HG02610 (cell line): ENCODE data around the gene SNED1.
A peak's percentile ranks its signal among the peaks of the same experiment; 100 is the strongest.
"Not testable (repeated sequence)": the region's sequence is repeated elsewhere in the genome, so short reads cannot be mapped to it uniquely, and the experiment has no call there.

Experiments used
- ATAC-seq: cut with Tn5 transposase; IDR thresholded peaks from one replicate; pipeline ENCODE4 v1.9.1; 2021; ENCODE audit warnings: mild to moderate bottlenecking, moderate library complexity; ENCODE audit not compliant: unreplicated experiment

SNED1 gene

DNA sequence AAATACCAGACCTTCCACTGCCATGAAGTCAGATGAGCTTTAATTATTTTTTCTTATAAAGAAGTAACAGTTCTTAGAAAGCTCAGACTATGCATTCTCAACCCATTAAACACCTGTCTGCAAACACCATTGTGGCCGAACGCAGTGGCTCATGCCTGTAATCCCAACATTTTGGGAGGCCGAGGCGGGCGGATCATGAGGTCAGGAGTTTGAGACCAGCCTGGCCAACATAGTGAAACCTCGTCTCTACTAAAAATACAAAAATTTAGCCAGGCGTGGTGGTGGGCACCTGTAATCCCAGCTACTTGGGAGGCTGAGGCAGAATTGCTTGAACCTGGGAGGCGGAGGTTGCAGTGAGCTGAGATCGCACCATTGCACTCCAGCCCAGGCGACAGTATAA, 106.2 kb downstream of the SNED1 start:
- not testable (repeated sequence) for ATAC-seq

DNA sequence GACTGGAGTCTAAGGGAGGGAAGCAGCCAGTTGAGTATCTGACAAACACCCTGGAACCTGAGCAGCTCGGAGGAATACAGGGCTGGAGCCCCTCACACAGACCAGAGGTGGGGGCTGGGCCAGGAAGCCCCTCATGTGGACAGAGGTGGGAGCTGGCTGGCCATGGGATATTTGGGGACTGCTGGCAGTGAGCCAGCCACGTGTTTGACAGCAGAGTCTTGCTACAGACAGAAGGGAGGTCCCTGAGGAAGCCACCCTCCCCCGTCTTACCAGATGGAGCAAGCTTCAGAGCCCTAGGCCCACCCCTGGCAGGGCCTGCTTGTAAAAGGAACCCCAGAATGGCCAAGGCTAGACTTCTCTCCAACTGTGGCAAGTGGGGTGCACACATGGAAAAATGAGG, 107.2 kb downstream of the SNED1 start:
- ATAC-seq = no peak

DNA sequence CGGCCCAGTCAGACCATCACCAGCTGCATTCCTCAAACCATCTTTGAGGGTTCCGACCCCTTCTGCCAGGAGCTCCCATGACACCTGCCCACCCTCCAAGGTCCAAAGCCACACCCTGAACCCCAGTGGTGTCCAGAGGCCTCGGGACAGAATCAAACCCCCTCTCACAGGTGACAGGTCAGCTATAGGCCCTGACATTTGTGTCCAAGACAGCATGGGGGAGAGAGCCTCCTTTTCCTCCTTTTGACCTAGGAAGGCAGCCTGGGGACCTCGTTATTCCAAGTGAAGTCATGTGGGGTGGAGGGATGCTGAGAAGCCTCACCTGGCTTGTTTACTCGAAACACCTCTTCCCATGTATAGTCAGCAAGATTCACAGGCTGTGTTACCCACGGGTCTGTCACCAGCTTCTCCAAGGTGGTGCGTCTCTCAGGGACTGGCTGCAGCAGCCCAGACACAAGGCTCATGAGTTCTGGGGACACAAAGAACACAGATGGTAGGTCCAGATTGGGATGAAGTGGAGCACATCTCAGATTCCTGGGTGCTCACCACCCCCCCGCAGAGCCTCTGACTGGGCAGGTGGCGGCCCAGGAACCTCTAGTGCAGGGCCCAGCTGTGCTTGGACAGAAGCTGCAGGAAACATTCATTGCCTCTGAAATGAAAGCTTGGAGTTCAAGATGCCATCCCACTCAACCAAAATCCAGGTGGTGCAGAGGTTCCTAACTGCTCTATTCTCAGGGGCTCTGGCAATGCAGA, 108.8 kb downstream of the SNED1 start:
- ATAC-seq = no peak

DNA sequence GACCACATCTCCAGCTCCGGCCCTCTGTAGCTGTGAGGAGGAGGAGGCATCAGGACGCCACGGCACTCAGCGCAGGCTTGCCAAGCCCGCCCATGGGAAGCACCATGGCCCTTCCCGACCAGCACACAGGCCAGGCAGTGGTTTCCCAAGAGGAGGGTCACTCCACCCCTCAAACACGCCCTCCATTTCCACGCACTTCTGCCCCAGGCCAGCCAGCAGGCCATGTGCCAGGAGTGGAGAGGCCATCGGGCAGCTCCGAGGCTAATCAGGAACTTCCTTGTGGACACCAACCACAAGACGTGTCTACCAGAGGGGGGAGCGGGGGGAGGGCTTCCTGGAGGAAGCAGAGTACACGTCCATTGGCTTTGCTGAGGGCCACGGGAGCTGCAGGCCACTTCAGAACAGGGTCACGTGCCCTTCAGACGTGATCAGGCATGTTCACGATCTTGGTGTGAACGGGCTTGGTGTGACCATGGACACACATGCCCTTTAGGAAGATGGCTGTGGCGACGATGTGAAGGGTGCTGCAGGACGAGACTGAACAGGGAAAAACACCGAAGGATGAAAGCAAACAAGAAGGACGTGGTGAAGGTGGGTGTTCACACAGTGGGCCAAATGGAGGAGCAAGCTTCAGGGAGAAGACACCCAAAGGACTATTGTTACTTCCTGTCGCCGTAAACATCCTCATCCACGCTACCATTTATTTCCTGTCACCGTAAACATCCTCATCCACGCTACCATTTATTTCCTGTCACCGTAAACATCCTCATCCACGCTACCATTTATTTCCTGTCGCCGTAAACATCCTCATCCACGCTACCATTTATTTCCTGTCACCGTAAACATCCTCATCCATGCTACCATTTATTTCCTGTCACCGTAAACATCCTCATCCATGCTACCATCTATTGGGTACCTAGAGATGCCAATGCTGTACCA, 110.1 kb downstream of the SNED1 start:
- ATAC-seq = no peak

DNA sequence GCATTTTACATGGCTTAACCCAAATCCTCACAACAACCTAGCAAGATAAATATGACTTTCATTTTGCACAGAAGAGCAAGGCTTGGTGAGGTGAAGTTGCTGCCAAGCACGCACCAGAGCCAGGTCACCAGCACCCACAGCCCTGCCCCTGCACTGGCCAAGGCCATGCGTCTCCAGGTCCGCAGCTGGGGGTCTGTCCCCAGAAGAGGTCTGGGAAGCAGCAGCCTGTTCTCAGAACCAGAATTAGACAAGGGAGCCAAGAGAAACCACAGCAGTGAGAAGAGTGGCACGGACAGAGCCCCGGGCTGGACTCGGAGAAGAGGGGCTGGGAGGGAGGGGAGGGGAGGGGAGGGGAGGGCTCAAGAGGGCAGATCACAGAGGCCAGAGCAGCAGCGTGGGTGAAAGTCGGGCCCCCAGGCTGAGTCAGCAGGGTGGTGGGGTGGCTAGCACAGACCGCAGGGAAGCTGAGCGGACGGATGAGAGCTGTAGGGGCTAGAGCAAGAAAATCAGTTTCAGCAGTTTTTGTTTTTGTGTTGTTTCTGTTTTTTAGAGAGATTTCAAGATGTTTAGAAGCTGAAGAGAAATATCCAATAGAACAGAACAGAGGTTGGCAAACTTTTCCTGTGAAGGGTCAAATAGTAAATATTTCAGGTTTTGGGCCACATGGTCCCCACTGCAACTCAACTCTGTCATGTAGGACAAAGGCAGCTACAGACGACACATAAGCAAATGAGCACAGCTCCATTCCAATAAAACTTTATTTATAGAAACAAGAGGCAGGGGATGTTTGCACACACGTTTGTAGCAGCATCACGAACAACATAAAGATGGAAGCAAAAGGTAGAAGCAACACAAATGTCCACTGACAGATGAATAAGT, 111.0 kb downstream of the SNED1 start:
- no peak for ATAC-seq

DNA sequence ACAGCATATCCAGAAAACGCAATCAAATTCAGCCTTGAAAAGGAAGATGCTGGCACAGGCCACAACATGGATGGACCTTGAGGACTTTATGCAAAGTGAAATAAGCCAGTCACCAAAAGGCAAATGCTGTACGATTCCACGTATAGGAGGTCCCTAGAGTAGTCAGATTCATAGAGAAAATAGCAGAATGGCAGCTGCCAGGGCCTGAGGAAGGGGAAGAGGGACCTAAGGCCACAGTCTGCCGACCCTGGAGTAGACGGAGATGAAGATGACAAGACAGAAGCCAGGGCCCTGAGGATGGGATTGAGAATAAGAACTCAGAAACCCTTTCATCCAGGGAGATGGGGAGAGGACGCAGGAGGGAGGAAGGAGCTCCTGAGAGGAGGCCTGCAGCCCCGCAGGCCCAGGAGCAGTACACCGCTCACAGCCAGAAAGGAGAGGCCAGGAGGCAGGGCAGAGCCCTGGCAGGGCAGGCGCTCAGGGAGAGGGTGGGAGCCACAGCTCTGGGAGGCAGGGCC, 111.7 kb downstream of the SNED1 start:
- no peak for ATAC-seq

DNA sequence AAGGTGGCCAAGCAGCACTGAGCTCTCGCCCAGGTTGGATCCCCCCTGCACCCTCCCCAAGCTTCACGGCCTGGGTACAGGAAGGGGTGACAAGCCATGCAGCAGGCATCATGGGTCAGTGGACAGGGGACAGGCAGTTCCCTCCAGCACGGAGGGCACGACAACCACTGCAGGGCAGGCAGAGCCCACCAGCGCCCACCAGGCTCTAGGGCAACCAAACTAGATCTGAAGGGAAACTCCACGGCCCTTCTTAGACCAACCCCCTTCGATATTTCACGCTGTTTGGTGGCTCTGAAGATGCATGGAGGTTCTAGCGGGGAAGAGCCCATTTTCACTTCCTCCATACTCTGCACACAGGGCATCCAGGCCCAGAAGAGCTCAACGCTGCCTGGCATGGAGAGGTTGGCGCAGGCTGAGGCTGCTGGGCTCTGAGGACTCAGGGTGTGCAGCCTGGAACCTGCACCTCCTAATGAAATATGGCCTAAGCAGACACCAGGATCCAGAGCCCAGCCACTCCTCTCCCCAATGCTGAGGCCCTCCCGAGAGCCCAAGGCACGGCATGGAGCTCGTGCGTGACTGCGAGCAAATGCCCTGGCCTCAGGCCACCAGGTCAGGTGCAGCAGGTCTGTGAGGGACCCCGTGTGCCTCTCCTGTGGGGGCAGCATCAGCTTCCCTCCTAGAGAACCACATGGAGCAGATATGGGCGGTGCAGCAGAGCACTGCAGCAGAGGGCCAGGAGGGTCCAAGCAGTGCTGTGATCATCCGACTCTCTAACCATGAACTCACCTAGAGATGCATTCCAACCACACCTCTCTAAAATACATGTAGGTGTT, 112.4 kb downstream of the SNED1 start:
- ATAC-seq = peak; percentile 37

DNA sequence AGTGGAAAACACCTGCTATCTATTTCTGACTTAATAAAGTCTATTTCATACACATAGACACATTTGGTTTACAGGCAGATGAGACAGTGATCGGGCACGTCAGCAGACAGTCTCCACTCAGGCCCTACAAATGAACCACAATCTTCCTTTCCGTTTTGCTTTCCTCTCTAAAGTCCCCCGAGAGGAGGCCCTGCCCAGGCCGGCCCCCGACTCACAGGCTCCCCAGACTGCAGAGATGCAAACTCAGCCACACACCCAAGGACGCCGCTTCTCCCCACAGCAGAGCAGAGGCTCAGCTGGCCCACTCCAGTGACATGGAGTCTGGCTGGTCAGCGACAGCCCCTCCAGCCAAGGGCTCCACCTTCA, 113.0 kb downstream of the SNED1 start:
- ATAC-seq = peak; percentile 31

DNA sequence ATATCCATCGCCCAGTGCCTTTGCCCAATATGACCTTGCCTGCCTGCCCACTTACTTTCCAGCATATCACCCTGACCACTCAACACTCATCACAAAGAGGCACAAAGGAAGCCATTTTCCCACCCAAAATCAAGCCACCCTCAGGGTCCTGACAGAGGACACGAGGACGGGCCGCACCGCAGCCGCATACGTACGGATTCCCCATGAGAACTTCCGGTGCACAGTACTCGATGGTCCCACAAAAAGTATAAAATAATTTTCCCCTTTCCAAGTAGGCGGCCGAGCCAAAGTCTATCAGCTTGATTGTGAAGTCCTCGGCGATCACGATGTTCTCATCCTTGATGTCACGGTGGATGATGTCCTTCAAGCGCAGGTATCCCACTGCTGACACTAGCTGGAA, 113.6 kb downstream of the SNED1 start:
- ATAC-seq = no peak

DNA sequence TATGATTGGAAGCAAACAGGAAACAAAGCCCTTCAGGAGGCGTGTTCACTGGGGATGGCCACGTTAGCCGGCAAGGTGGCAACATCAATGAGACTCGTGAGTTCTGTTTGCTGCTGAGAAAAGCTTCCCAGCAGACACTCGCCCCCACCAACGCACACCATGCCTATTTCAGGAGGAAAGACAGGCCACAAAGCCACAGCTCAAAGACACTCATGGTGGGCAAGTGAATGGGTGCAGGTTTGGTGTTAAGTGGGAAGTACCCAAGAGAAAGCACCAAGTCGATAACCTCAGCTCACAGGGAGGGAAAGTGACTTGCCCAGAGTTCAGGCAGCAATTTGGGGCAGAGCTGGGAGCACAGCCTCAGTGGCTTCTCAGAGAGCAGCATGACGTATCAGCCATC, 114.2 kb downstream of the SNED1 start:
- ATAC-seq = peak; percentile 39

DNA sequence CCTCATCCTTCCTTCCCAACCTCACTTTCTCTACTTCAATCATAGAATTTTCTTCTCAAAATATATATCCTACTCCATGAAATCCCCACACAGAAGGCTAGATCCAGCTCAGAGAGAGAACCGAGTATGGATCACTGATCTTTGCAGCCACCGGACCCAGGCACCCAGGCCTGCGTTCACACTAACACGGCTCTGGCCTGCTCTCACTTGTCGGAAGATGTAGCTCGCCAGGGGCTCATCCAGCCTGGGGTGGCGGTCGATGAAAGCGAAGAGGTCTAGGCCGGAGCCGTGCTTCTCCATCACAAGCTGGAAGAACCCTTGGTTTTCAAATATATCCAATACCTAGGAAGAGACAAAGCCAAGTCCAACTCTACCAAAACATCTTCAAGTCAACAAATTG, 116.4 kb downstream of the SNED1 start:
- no peak for ATAC-seq

DNA sequence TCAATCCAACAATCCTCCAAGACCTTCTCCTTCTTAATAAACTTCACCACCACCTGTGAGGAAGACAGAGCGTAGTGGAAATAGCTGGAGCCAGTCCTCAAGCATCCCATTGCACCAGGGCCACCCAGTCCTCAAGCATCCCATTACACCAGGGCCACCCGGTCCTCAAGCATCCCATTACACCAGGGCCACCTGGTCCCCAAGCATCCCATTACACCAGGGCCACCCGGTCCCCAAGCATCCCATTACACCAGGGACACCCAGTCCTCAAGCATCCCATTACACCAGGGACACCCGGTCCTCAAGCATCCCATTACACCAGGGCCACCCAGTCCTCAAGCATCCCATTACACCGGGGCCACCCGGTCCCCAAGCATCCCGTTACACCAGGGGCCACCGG, 116.9 kb downstream of the SNED1 start:
- no peak for ATAC-seq

DNA sequence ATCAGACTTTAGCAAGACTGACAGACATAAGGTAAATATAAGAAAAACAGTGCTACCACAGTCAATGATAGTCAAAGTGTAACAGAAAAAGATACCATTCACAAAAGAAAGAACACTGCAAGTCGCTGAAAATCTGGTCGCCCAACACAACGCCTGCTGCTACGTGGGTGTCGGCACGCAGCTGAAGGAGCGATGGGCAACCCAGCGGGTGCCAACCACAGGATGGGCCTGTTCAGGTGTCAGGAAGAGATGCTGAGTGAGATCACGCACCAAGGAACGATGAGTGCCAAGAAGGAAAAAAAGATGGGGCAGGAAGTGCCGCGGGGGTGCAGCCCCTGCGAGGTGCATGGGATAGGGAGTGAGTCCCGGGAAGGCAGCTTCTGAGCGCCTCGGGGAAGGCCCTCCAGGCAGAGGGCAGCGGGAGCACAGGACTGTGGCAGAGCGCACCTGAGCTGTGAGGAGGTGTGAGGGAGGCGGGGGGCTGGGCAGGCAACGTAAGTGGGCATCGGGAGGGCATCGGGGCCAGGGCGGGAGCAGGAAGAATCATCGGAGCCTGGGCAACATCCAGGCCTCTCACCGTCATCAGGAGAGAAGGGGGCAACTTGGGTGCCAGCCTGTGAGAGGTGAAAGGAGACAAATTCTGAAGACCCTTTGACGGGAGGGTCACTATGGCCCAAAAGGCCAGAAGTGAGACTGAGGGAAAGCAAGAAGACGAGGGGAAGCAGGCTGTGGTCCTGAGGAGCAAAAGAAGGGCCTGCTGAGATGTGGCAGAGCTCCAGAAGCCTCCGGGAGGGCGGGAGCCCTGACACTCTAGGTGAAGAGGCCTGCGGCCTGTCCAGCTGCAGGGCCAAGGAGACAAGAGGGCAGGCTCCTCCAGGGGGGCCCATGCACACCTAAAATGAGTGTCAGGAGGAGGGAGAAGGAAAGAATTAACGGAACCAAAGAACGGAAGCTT, 118.5 kb downstream of the SNED1 start:
- ATAC-seq = no peak

DNA sequence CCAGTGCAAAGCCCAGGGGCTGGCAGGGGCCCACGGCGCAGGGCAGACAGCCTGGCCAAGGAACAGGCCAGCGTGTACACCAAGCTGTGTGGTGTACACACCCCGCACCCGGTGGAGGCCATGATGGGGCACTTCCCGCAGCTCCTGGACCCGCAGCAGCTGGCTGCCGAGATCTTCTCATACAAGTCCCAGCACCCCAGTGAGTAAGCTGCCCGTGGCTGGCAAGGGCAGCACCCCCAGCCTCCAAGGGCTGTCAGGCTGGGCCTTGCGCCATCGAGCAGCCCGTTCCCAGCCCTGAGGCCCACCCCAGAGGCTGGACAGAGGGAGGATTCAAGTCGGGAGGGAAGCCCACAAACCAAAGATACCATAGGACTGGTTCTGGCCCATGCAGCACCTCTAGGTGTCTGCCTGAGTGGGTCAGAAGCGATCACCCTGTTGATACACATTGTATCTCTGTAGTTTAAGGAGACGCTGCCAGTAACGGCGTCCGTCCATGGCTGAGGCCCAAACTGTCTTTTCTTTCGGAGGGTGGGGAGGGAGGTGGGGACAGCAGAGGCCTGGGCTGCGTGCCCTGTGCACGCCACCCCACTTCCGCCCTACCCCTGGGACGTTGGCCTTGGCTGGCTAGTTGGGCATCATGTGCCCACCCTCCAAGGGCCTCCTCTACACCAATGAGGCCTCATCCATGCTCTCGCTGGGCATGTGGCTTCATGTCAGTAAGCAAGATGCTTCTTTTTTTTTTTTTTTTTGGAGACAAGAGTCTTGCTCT, 120.5 kb downstream of the SNED1 start:
- no peak for ATAC-seq

DNA sequence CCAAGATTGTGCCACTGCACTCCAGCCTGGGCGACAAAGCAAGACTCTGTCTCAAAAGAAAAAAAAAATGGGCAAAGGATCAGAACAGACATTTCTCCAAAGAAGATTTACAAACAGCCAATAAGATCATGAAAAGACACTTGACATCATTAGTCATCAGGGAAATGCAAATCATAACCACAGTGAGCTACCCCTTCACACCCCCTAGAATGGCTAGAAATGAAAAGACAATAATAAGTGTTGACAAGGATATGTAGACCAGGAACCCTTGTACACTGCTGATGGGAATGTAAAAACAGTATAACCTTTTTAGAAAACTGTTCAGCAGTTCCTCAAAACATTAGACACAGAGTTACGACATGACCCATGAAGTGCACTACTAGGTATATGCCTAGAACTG, 122.0 kb downstream of the SNED1 start:
- ATAC-seq = no peak

DNA sequence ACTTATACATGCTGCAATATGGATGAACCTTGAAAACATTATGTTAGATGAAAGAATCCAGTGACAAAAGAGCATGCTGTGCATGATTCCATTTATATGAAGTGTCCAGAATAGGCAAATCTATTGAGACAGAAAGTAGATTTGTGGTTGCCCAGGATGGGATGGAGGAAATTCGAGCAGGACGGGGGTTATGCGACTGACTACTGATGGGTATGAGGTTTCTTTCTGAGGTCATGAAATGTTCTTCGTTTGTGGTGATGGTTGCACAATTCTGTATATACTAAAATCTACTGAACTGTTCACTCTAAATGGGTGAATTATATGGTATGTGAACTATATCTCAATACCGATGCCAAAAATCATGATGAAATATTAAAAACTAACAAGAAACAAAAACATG, 122.6 kb downstream of the SNED1 start:
- ATAC-seq = no peak

DNA sequence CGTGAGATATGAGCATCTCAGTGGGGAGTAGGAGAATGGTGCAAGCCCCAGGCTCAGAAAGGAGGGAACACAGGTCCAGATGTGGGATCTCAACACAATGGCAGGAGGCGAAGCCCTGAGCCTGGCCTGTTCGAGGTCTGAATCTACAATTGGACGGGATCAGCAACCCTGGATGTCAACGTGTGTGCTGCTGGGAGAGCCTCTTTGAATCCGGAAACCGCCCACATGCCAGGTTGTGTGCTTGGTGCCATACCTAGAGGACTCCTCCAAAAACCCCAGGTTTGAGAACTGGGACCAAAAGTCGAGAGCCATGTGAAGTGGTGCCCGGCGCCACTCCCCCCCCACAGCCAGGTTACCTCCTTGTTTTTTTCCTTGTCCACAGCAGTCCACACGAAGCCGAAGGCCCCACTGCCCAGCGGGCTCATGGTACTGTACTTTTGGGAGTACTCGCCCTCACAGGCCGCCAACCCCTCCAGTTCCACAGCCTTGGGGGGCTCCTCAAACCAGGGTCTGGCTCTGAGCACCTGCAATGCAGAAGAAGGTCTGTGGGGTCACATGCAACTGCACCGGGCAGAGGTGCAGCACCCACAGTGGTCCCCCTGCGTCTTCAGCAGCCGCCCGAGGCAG, 124.1 kb downstream of the SNED1 start:
- no peak for ATAC-seq
